IPS-18c (cell line): ENCODE data around the gene EGFL8.
"Not testable (repeated sequence)": the region's sequence is repeated elsewhere in the genome, so short reads cannot be mapped to it uniquely, and the experiment has no call there.

ENCODE experiments used
- H3K4me3 ChIP-seq: 2 replicates; pipeline ENCODE4 v1.7.0; 2013; ENCODE audit warnings: low read depth, mild to moderate bottlenecking, low read length, moderate library complexity; ENCODE audit not compliant: insufficient read depth
- H3K9me3 ChIP-seq: one replicate; pipeline ENCODE4 v1.6.1; 2013; ENCODE audit warnings: mild to moderate bottlenecking, low read length, moderate library complexity; ENCODE audit not compliant: control insufficient read depth, insufficient read depth

The EGFL8 gene

GRCh38 chr6:32196682-32197616 lies 32.6 kb downstream of the EGFL8 start:
- peak overlapping the region; percentile 97 for H3K4me3 ChIP-seq
- no peaks in the 10 kb centered on the region for H3K9me3 ChIP-seq

GRCh38 chr6:32198345-32198696 lies 33.9 kb downstream of the EGFL8 start:
- Histone ChIP-seq H3K4me3 (no peak overlapping the region), H3K9me3 (no peaks in the 10 kb centered on the region)

GRCh38 chr6:32198866-32199265 lies 34.5 kb downstream of the EGFL8 start:
- Histone ChIP-seq H3K9me3 (no peaks in the 10 kb centered on the region), H3K4me3 (no peak overlapping the region)

- Histone ChIP-seq H3K4me3 (no peak overlapping the region), H3K9me3 (no peaks in the 10 kb centered on the region)
Observed at GRCh38 chr6:32200711-32201475, 36.5 kb downstream of the EGFL8 start.

GRCh38 chr6:32202186-32202585 lies 37.8 kb downstream of the EGFL8 start:
- Histone ChIP-seq H3K4me3 (no peak overlapping the region), H3K9me3 (no peaks in the 10 kb centered on the region)

GRCh38 chr6:32203426-32204267 lies 39.3 kb downstream of the EGFL8 start:
- no peak overlapping the region for H3K4me3 ChIP-seq
- H3K9me3 ChIP-seq = peaks cover 3% of the 10 kb centered on the region

- Histone ChIP-seq H3K9me3 (peaks cover 3% of the 10 kb centered on the region), H3K4me3 (no peak overlapping the region)
Observed at GRCh38 chr6:32204268-32204715, 39.9 kb downstream of the EGFL8 start.

GRCh38 chr6:32208996-32209395 lies 44.6 kb downstream of the EGFL8 start:
- peaks cover 3% of the 10 kb centered on the region for H3K9me3 ChIP-seq
- H3K4me3 ChIP-seq = no peak overlapping the region

GRCh38 chr6:32210191-32210601 lies 45.8 kb downstream of the EGFL8 start:
- Histone ChIP-seq H3K9me3 (peaks cover 3% of the 10 kb centered on the region), H3K4me3 (no peak overlapping the region)

- not testable (repeated sequence) for H3K9me3 ChIP-seq, H3K4me3 ChIP-seq
Observed at GRCh38 chr6:32211432-32211831, 47.0 kb downstream of the EGFL8 start.

- no peak overlapping the region for H3K4me3 ChIP-seq
- peaks cover 3% of the 10 kb centered on the region for H3K9me3 ChIP-seq
Observed at GRCh38 chr6:32212076-32212760, 47.8 kb downstream of the EGFL8 start.

GRCh38 chr6:32213649-32214048 lies 49.3 kb downstream of the EGFL8 start:
- no peaks in the 10 kb centered on the region for H3K9me3 ChIP-seq
- H3K4me3 ChIP-seq = no peak overlapping the region

GRCh38 chr6:32214126-32214525 lies 49.7 kb downstream of the EGFL8 start:
- H3K4me3 ChIP-seq = no peak overlapping the region
- H3K9me3 ChIP-seq = no peaks in the 10 kb centered on the region

- Histone ChIP-seq H3K9me3 (no peaks in the 10 kb centered on the region), H3K4me3 (no peak overlapping the region)
Observed at GRCh38 chr6:32215617-32216016, 51.2 kb downstream of the EGFL8 start.

GRCh38 chr6:32216285-32216684 lies 51.9 kb downstream of the EGFL8 start:
- no peaks in the 10 kb centered on the region for H3K9me3 ChIP-seq
- H3K4me3 ChIP-seq = no peak overlapping the region

GRCh38 chr6:32216998-32217397 lies 52.6 kb downstream of the EGFL8 start:
- no peak overlapping the region for H3K4me3 ChIP-seq
- H3K9me3 ChIP-seq = no peaks in the 10 kb centered on the region
